HL-60 (cell line): Measurements from ENCODE around the gene MRTO4.

Experiments used
- CTCF ChIP-seq: IDR thresholded peaks from one replicate; pipeline ENCODE4 v1.5.1; 2011; ENCODE audit warnings: low read length, control low read depth, inconsistent platforms; ENCODE audit not compliant: insufficient read depth
- GABPA ChIP-seq: IDR thresholded peaks from 2 replicates; pipeline ENCODE4 v1.6.1; 2012; ENCODE audit warnings: low read depth
- POLR2AphosphoS5 ChIP-seq: IDR thresholded peaks from 2 replicates; pipeline ENCODE4 v1.6.1; 2012; ENCODE audit warnings: low read depth

DNA sequence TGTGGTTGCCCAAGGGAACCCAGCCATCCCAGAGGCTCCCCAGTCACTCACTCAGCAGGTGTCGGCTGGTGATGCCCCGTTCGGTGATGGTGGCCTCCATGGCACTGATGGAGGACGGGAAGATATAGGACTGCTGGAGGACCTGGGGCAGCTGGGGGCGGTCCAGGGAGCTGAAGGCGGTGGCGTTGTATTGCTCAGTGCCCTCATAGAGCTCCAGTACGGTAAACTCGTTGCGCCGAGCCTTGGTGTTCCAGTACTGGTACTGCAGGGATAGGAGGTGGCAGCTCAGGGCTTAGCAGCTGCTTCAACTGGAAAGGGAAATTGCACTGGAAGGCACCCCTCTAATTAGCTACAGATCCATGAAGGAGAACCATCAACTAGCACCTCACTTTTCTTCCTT, 29.0 kb upstream of the MRTO4 start:
- TF ChIP-seq CTCF (no peak), GABPA (no peak), POLR2AphosphoS5 (no peak)
